Nephron progenitor cell (in vitro differentiated cells): ENCODE measurements around the gene ARHGAP31.

Experiments
- DNase-seq: peaks from one replicate; pipeline ENCODE4 v3.0.0; 2021
- H3K27ac Mint-ChIP-seq: 2 replicates; pipeline ENCODE4 v1.8.0; 2021; ENCODE audit warnings: mild to moderate bottlenecking, moderate library complexity, mixed read lengths
- H3K27me3 Mint-ChIP-seq: 2 replicates; pipeline ENCODE4 v1.8.0; 2021; ENCODE audit warnings: mild to moderate bottlenecking, low read depth, mixed read lengths; ENCODE audit not compliant: poor library complexity
- H3K36me3 Mint-ChIP-seq: 2 replicates; pipeline ENCODE4 v1.8.0; 2021; ENCODE audit warnings: low read depth, mixed read lengths
- H3K4me1 Mint-ChIP-seq: 2 replicates; pipeline ENCODE4 v1.8.0; 2021; ENCODE audit warnings: mixed read lengths
- H3K4me3 Mint-ChIP-seq: 2 replicates; pipeline ENCODE4 v1.8.0; 2021; ENCODE audit warnings: mild to moderate bottlenecking, moderate library complexity, mixed read lengths
- H3K9me3 Mint-ChIP-seq: 2 replicates; pipeline ENCODE4 v1.8.0; 2021; ENCODE audit warnings: mild to moderate bottlenecking, moderate library complexity, mixed read lengths
- TF ChIP-seq, protein P1 (sequence below): fragments of 200-600 bp; sonication (generic); IDR thresholded peaks from 2 replicates; pipeline ENCODE4 v1.5.0; 2021; ENCODE audit warnings: antibody characterized with exemption

ARHGAP31 gene

DNA sequence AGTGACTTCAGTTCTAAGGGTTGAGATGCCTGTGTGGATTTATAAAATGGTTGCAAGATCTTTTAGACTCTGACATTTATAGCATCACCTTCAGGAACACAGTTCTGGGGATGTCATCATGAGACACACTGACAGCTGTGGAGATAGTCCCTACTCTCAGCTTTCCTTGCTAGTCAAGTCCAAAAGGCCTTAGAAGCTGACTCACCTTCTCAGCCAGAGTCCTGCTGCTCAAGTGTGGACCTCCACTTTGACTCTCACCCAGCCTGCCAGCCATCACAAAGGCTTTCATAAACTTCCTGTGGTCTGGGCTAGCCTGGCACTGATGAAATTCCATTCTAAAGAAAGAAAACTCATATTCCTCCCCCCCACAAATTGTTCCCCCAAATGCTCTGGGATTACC is 124.5 kb downstream of the ARHGAP31 start:
- peaks cover 7% of the 10 kb centered on the region for H3K27me3 Mint-ChIP-seq
- H3K4me1 Mint-ChIP-seq = no peaks in the 10 kb centered on the region
- no peak overlapping the region for H3K27ac Mint-ChIP-seq
- no peak for DNase-seq
- H3K9me3 Mint-ChIP-seq = peaks cover 2% of the 10 kb centered on the region
- TF ChIP-seq, protein P1, sequence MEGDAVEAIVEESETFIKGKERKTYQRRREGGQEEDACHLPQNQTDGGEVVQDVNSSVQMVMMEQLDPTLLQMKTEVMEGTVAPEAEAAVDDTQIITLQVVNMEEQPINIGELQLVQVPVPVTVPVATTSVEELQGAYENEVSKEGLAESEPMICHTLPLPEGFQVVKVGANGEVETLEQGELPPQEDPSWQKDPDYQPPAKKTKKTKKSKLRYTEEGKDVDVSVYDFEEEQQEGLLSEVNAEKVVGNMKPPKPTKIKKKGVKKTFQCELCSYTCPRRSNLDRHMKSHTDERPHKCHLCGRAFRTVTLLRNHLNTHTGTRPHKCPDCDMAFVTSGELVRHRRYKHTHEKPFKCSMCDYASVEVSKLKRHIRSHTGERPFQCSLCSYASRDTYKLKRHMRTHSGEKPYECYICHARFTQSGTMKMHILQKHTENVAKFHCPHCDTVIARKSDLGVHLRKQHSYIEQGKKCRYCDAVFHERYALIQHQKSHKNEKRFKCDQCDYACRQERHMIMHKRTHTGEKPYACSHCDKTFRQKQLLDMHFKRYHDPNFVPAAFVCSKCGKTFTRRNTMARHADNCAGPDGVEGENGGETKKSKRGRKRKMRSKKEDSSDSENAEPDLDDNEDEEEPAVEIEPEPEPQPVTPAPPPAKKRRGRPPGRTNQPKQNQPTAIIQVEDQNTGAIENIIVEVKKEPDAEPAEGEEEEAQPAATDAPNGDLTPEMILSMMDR = no peak
- peaks cover 13% of the 10 kb centered on the region for H3K36me3 Mint-ChIP-seq
- no peak overlapping the region for H3K4me3 Mint-ChIP-seq

DNA sequence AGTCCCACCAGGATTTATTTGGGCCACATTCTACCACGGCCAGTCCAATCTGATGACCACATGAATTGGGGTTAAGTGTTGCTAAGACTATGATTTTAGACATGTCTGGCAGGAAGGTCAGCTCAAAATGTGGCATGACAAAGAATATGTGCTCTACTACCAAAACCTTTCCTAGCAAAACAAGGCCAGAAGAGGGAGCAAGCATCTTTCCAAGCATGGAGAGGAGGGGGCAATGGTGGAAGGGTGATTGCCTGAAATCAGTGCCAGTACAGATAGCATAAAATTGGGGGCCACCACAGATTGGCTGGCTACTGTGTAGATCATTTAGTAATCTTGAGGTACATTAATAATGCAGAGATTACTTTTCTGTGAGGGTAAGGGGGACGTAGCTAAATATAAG is 126.0 kb downstream of the ARHGAP31 start:
- TF ChIP-seq, protein P1 = no peak
- Mint-ChIP-seq H3K4me1 (no peaks in the 10 kb centered on the region), H3K27ac (no peak overlapping the region), H3K9me3 (peaks cover 14% of the 10 kb centered on the region), H3K36me3 (no peaks in the 10 kb centered on the region), H3K27me3 (peaks cover 7% of the 10 kb centered on the region), H3K4me3 (no peak overlapping the region)
- DNase-seq = no peak

DNA sequence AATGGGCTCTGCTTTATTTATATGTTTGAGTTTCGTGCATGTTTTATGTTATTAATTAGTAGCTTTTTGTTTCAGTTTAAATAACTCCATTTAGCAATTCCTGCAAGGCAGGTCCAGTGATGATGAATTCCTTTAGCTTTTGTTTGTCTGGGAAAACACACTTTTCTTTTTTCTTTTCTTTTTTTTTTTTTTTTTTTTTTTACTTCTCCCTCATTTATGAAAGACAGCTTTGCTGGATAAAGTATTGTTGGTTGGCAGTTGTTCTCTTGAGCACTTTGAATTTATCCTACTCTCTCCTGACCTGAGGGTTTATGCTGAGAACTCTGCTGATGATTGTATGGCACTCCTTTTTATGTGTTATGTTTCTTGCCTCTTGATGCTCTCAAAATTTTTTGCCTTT is 133.5 kb downstream of the ARHGAP31 start:
- TF ChIP-seq, protein P1 = no peak
- H3K27ac Mint-ChIP-seq = no peak overlapping the region
- H3K9me3 Mint-ChIP-seq = peaks cover 81% of the 10 kb centered on the region
- H3K4me1 Mint-ChIP-seq = no peaks in the 10 kb centered on the region
- no peak for DNase-seq
- H3K4me3 Mint-ChIP-seq = no peak overlapping the region
- H3K36me3 Mint-ChIP-seq = peaks cover 68% of the 10 kb centered on the region
- no peaks in the 10 kb centered on the region for H3K27me3 Mint-ChIP-seq

DNA sequence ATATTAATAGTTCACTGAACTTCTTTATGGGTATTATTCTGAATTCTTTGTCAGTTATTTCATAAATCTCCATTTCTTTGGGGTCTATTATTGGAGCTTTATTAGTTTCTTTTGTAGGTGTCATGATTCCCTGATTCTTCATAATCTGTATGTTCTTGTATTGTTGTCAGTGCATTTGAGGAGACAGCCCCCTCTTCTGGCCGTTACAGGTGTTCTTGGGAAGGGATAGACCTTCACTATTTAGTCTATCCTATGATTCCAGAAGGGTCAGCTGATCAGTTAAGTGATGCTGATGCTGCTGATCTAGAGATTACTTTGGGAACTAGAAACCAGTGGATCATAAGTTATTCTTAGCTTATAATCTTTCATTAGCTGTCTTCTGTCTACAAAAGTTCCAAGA is 134.4 kb downstream of the ARHGAP31 start:
- no peak for DNase-seq
- Mint-ChIP-seq H3K4me1 (no peaks in the 10 kb centered on the region), H3K27ac (no peak overlapping the region), H3K27me3 (no peaks in the 10 kb centered on the region), H3K9me3 (peaks cover 81% of the 10 kb centered on the region), H3K4me3 (no peak overlapping the region), H3K36me3 (peaks cover 77% of the 10 kb centered on the region)
- TF ChIP-seq, protein P1 = no peak

DNA sequence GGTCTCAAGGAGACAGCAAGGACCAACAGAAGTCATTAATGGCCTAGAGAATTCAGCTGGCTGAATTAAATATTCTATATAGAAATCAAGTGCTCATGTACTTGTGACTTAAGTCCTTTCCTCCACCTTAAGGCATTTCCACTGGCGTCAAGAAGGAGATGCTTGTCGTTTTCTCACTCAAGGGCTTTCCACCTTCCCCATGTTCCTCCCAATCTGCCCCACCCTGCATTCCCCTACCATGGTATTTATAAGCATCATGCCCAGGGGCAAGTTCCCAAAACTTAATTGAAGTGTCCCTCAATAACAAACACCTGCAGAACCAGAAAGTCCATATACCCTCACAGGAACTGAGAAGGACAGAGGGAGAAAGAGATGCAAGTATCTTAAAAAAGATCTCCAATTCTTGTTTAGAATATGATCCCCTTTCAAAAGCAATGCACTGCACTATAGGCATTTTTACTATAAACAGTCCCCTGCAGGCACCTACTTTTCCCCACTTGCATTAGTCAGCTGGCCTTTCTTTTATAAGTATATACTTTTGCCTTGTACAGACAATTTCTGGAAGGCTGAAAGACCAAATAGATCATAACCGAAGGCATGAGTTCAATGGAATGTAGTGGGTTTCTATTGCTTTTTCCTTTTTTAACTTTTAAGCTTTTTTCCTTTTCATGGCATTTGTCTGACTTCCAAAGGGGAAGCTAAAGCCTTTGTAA is 139.6 kb downstream of the ARHGAP31 start:
- Mint-ChIP-seq H3K27ac (no peak overlapping the region), H3K9me3 (peaks cover 32% of the 10 kb centered on the region), H3K36me3 (peaks cover 100% of the 10 kb centered on the region), H3K27me3 (no peaks in the 10 kb centered on the region), H3K4me1 (no peaks in the 10 kb centered on the region), H3K4me3 (no peak overlapping the region)
- no peak for DNase-seq
- TF ChIP-seq, protein P1 = no peak

DNA sequence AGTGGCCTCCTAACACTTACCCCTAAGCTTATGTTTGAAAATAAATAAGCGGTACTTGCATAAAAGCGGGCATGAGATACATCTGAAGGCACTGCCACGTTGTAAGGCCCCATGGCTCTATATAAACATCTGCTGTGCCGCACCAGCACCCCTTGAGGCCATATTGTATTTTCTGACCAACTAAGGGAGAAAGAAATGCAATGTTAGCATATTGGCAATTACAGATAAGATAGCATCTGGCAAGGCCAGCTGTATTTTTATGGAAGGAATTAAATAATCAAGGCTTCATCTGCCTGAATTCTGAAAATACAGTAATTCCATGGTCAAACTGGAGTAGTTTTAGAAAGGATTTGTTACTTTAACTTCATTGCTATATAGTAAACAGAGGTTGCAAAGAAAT is 140.5 kb downstream of the ARHGAP31 start:
- no peak overlapping the region for H3K4me3 Mint-ChIP-seq
- TF ChIP-seq, protein P1 = no peak
- H3K4me1 Mint-ChIP-seq = no peaks in the 10 kb centered on the region
- peaks cover 93% of the 10 kb centered on the region for H3K36me3 Mint-ChIP-seq
- H3K9me3 Mint-ChIP-seq = peaks cover 23% of the 10 kb centered on the region
- DNase-seq = no peak
- no peak overlapping the region for H3K27ac Mint-ChIP-seq
- H3K27me3 Mint-ChIP-seq = no peaks in the 10 kb centered on the region
